Measurements from ENCODE around the gene ZNF234. TPM values are rescaled to one million over a fixed set of nuclear protein-coding genes. Genes with fewer than 3 reads are reported as not detected.

The ZNF234 gene
- total RNA-seq, 1 donor from 2014 or later = 19.3 TPM

DNA sequence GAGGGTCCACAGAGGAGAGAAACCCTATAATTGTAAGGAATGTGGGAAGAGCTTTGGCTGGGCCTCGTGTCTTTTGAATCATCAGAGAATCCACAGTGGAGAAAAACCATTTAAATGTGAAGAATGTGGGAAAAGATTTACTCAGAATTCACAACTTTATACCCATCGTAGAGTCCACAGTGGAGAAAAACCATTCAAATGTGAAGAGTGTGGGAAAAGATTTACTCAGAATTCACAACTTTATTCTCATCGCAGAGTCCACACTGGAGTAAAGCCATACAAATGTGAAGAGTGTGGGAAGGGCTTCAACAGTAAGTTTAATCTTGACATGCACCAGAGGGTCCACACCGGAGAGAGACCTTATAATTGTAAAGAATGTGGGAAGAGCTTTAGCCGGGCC is 9.4 kb upstream of the ZNF234 start:
- no peak overlapping the region for H3K27ac Mint-ChIP-seq (ENCODE audit: unreplicated experiment)
- H3K36me3 Mint-ChIP-seq (ENCODE audit: unreplicated experiment) = peaks cover 38% of the 10 kb centered on the region
- DNase-seq (ENCODE audit: extremely low spot score, unreplicated experiment) = no peak
- no peaks in the 10 kb centered on the region for H3K27me3 Mint-ChIP-seq (ENCODE audit: unreplicated experiment)
- peaks cover 43% of the 10 kb centered on the region for H3K9me3 Mint-ChIP-seq (ENCODE audit: unreplicated experiment)
- TF ChIP-seq, protein P1, sequence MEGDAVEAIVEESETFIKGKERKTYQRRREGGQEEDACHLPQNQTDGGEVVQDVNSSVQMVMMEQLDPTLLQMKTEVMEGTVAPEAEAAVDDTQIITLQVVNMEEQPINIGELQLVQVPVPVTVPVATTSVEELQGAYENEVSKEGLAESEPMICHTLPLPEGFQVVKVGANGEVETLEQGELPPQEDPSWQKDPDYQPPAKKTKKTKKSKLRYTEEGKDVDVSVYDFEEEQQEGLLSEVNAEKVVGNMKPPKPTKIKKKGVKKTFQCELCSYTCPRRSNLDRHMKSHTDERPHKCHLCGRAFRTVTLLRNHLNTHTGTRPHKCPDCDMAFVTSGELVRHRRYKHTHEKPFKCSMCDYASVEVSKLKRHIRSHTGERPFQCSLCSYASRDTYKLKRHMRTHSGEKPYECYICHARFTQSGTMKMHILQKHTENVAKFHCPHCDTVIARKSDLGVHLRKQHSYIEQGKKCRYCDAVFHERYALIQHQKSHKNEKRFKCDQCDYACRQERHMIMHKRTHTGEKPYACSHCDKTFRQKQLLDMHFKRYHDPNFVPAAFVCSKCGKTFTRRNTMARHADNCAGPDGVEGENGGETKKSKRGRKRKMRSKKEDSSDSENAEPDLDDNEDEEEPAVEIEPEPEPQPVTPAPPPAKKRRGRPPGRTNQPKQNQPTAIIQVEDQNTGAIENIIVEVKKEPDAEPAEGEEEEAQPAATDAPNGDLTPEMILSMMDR (IDR thresholded peaks at IDR 0.05) = no peak
- no peaks in the 10 kb centered on the region for H3K4me1 Mint-ChIP-seq (ENCODE audit: unreplicated experiment)
- no peak overlapping the region for H3K4me3 Mint-ChIP-seq (ENCODE audit: unreplicated experiment)

- H3K27ac Mint-ChIP-seq (ENCODE audit: unreplicated experiment) = peak overlapping the region; percentile 95
- TF ChIP-seq, protein P1 (IDR thresholded peaks at IDR 0.05) = no peak
- peaks cover 24% of the 10 kb centered on the region for H3K4me1 Mint-ChIP-seq (ENCODE audit: unreplicated experiment)
- no peaks in the 10 kb centered on the region for H3K27me3 Mint-ChIP-seq (ENCODE audit: unreplicated experiment)
- H3K9me3 Mint-ChIP-seq (ENCODE audit: unreplicated experiment) = no peaks in the 10 kb centered on the region
- peaks cover 16% of the 10 kb centered on the region for H3K36me3 Mint-ChIP-seq (ENCODE audit: unreplicated experiment)
- peak overlapping the region; percentile 95 for H3K4me3 Mint-ChIP-seq (ENCODE audit: unreplicated experiment)
- no peak for DNase-seq (ENCODE audit: extremely low spot score, unreplicated experiment)
Observed at GRCh38 chr19:44142059-44142433, 692 bp downstream of the ZNF234 start.

DNA sequence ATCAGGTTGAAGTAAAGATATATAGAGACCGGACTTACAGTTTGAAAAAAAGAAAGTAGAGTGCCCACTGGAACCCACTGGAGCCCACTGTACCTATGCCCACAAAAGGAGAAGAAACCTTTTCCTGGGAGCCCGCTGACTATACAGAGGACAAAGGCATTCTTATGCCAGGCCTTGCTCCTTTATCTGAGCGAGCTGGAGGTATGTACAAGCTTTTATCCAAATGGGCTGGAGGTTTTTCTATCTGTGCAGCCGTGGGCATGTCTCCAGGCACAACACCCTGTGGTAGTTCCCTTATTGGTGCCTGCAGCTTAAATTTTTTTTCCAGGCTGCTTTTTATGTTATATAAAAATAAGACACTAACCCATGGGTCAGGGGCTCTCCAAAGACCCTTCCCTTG is 8.4 kb downstream of the ZNF234 start:
- Mint-ChIP-seq H3K9me3 (ENCODE audit: unreplicated experiment) (peaks cover 10% of the 10 kb centered on the region), H3K27ac (ENCODE audit: unreplicated experiment) (no peak overlapping the region), H3K4me3 (ENCODE audit: unreplicated experiment) (no peak overlapping the region), H3K36me3 (ENCODE audit: unreplicated experiment) (peaks cover 66% of the 10 kb centered on the region), H3K27me3 (ENCODE audit: unreplicated experiment) (no peaks in the 10 kb centered on the region), H3K4me1 (ENCODE audit: unreplicated experiment) (no peaks in the 10 kb centered on the region)
- DNase-seq (ENCODE audit: extremely low spot score, unreplicated experiment) = no peak
- TF ChIP-seq, protein P1 (IDR thresholded peaks at IDR 0.05) = no peak

- peaks cover 17% of the 10 kb centered on the region for H3K9me3 Mint-ChIP-seq (ENCODE audit: unreplicated experiment)
- H3K27me3 Mint-ChIP-seq (ENCODE audit: unreplicated experiment) = no peaks in the 10 kb centered on the region
- no peaks in the 10 kb centered on the region for H3K4me1 Mint-ChIP-seq (ENCODE audit: unreplicated experiment)
- TF ChIP-seq, protein P1 (IDR thresholded peaks at IDR 0.05) = no peak
- no peak for DNase-seq (ENCODE audit: extremely low spot score, unreplicated experiment)
- no peak overlapping the region for H3K27ac Mint-ChIP-seq (ENCODE audit: unreplicated experiment)
- H3K36me3 Mint-ChIP-seq (ENCODE audit: unreplicated experiment) = peaks cover 67% of the 10 kb centered on the region
- H3K4me3 Mint-ChIP-seq (ENCODE audit: unreplicated experiment) = no peak overlapping the region
Observed at GRCh38 chr19:44151491-44151890, 10.1 kb downstream of the ZNF234 start.

DNA sequence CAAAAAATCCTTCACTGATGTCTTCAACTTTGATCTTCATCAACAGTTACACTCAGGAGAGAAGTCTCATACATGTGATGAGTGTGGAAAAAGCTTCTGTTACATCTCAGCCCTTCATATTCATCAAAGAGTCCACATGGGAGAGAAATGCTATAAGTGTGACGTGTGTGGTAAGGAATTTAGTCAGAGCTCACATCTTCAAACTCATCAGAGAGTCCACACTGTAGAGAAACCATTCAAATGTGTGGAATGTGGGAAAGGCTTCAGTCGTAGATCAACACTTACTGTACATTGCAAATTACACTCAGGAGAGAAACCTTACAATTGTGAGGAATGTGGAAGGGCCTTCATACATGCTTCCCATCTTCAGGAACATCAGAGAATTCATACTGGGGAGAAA is 15.1 kb downstream of the ZNF234 start:
- peaks cover 40% of the 10 kb centered on the region for H3K9me3 Mint-ChIP-seq (ENCODE audit: unreplicated experiment)
- TF ChIP-seq, protein P1 (IDR thresholded peaks at IDR 0.05) = no peak
- peaks cover 56% of the 10 kb centered on the region for H3K36me3 Mint-ChIP-seq (ENCODE audit: unreplicated experiment)

More for the DNA sequence above, 15.1 kb downstream of the ZNF234 start:
- DNase-seq (ENCODE audit: extremely low spot score, unreplicated experiment) = no peak
- Mint-ChIP-seq H3K4me1 (ENCODE audit: unreplicated experiment) (no peaks in the 10 kb centered on the region), H3K4me3 (ENCODE audit: unreplicated experiment) (no peak overlapping the region), H3K27ac (ENCODE audit: unreplicated experiment) (no peak overlapping the region), H3K27me3 (ENCODE audit: unreplicated experiment) (no peaks in the 10 kb centered on the region)
